Uterus (tissue), 2 donors: ENCODE results near the gene RENBP.

Experiments
- CTCF ChIP-seq, 4 experiments: fragments of 200-600 bp in 2 of 4; fragments of 450-650 bp in 2 of 4; sonication (generic) in 2 of 4; IDR thresholded peaks; one replicate each; pipeline ENCODE4 v1.5.1; 2016 to 2019; ENCODE audit warnings: antibody characterized with exemption in 4 of 4, mild to moderate bottlenecking in 2 of 4, moderate library complexity in 1 of 4
- POLR2A ChIP-seq, 2 donors: fragments of 450-650 bp; IDR thresholded peaks; one replicate each; pipeline ENCODE4 v1.6.1; 2016; ENCODE audit warnings: antibody characterized with exemption in 2 of 2, mild to moderate bottlenecking in 1 of 2, moderate library complexity in 1 of 2

DNA sequence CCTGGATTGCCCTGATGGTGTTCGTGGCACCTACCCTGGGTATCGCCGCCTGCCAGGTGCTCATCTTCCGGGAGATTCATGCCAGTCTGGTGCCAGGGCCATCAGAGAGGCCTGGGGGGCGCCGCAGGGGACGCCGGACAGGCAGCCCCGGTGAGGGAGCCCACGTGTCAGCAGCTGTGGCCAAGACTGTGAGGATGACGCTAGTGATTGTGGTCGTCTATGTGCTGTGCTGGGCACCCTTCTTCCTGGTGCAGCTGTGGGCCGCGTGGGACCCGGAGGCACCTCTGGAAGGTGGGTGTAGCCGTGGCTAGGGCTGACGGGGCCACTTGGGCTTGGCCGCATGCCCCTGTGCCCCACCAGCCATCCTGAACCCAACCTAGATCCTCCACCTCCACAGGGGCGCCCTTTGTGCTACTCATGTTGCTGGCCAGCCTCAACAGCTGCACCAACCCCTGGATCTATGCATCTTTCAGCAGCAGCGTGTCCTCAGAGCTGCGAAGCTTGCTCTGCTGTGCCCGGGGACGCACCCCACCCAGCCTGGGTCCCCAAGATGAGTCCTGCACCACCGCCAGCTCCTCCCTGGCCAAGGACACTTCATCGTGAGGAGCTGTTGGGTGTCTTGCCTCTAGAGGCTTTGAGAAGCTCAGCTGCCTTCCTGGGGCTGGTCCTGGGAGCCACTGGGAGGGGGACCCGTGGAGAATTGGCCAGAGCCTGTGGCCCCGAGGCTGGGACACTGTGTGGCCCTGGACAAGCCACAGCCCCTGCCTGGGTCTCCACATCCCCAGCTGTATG is 38.1 kb downstream of the RENBP start:
- TF ChIP-seq CTCF (IDR thresholded peaks at IDR 0.05) (no peak), POLR2A (IDR thresholded peaks at IDR 0.05) (no peak)
